ENCODE measurements around the gene PSMB7.

Gene PSMB7

GRCh38 chr9:124355039-124355940 is 60.0 kb downstream of the PSMB7 start:
- DNase-seq = no peak

- no peak for DNase-seq
Measured at GRCh38 chr9:124354346-124355038, 60.8 kb downstream of the PSMB7 start.

GRCh38 chr9:124353811-124354274 is 61.4 kb downstream of the PSMB7 start:
- DNase-seq = no peak

- DNase-seq = no peak
Measured at GRCh38 chr9:124353166-124353768, 62.0 kb downstream of the PSMB7 start.

GRCh38 chr9:124352616-124353015 is 62.6 kb downstream of the PSMB7 start:
- no peak for DNase-seq

GRCh38 chr9:124351672-124352468 is 63.4 kb downstream of the PSMB7 start:
- DNase-seq = no peak

- DNase-seq = no peak
Measured at GRCh38 chr9:124350494-124351263, 64.6 kb downstream of the PSMB7 start.

- DNase-seq = no peak
Measured at GRCh38 chr9:124349675-124350493, 65.4 kb downstream of the PSMB7 start.

- no peak for DNase-seq
Measured at GRCh38 chr9:124349267-124349666, 66.0 kb downstream of the PSMB7 start.

GRCh38 chr9:124348831-124349230 is 66.4 kb downstream of the PSMB7 start:
- DNase-seq = no peak

- no peak for DNase-seq
Measured at GRCh38 chr9:124348363-124348762, 66.9 kb downstream of the PSMB7 start.

GRCh38 chr9:124347968-124348358 is 67.3 kb downstream of the PSMB7 start:
- DNase-seq = no peak

- no peak for DNase-seq
Measured at GRCh38 chr9:124347206-124347967, 67.9 kb downstream of the PSMB7 start.

- no peak for DNase-seq
Measured at GRCh38 chr9:124346347-124347163, 68.7 kb downstream of the PSMB7 start.

- DNase-seq = no peak
Measured at GRCh38 chr9:124345751-124346281, 69.4 kb downstream of the PSMB7 start.

GRCh38 chr9:124345063-124345462 is 70.2 kb downstream of the PSMB7 start:
- DNase-seq = no peak

GRCh38 chr9:124344291-124345050 is 70.8 kb downstream of the PSMB7 start:
- DNase-seq = no peak
